Uterus (tissue), 2 donors: Measurements from ENCODE around the gene CIITA.

Experiments
- POLR2A ChIP-seq, 2 donors: fragments of 450-650 bp; IDR thresholded peaks; one replicate each; pipeline ENCODE4 v1.6.1; 2016; ENCODE audit warnings: antibody characterized with exemption in 2 of 2, mild to moderate bottlenecking in 1 of 2, moderate library complexity in 1 of 2
- TF ChIP-seq, protein P1 (sequence below), 4 experiments: fragments of 200-600 bp in 2 of 4; fragments of 450-650 bp in 2 of 4; sonication (generic) in 2 of 4; IDR thresholded peaks; one replicate each; pipeline ENCODE4 v1.5.1; 2016 to 2019; ENCODE audit warnings: antibody characterized with exemption in 4 of 4, mild to moderate bottlenecking in 2 of 4, moderate library complexity in 1 of 4

DNA sequence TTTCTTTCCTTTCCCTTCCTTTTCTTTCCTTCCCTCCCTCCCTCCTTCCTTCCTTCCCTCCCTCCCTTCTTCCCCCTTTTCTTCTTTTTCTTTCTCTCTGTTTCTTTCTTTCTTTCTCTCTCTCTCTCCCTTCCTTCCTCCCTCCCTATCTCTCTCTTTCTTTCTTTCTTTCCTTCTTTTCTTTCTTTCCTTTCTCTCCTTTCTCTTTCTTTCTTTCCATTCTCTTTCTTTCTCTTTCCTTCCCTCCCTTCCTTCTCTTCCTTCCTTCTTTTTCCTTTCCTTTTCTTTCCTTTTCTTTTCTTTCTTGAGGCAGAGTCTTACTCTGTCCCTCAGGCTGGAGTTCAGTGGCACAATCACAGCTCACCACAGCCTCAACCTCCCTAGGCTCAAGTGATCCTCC, 34.3 kb downstream of the CIITA start:
- TF ChIP-seq, protein P1, sequence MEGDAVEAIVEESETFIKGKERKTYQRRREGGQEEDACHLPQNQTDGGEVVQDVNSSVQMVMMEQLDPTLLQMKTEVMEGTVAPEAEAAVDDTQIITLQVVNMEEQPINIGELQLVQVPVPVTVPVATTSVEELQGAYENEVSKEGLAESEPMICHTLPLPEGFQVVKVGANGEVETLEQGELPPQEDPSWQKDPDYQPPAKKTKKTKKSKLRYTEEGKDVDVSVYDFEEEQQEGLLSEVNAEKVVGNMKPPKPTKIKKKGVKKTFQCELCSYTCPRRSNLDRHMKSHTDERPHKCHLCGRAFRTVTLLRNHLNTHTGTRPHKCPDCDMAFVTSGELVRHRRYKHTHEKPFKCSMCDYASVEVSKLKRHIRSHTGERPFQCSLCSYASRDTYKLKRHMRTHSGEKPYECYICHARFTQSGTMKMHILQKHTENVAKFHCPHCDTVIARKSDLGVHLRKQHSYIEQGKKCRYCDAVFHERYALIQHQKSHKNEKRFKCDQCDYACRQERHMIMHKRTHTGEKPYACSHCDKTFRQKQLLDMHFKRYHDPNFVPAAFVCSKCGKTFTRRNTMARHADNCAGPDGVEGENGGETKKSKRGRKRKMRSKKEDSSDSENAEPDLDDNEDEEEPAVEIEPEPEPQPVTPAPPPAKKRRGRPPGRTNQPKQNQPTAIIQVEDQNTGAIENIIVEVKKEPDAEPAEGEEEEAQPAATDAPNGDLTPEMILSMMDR (IDR thresholded peaks at IDR 0.05) = no peak
- TF ChIP-seq POLR2A (IDR thresholded peaks at IDR 0.05) = no peak
